MM.1S (cell line): ENCODE results near the gene ATP8B4.

Source experiments
- DNase-seq: peaks from one replicate; pipeline ENCODE4 v3.0.0-alpha.2; 2015
- H2AFZ ChIP-seq: fragments of 300-600 bp; sonication (generic); 2 replicates; pipeline ENCODE4 v1.6.0; 2016; ENCODE audit warnings: antibody characterized with exemption, low read length
- H3F3A ChIP-seq: fragments of 300-600 bp; sonication (generic); 2 replicates; pipeline ENCODE4 v1.6.1; 2016; ENCODE audit warnings: mild to moderate bottlenecking, antibody characterized with exemption, low read length, moderate library complexity, mixed read lengths; ENCODE audit not compliant: insufficient read depth
- H3K27ac ChIP-seq: fragments of 300-600 bp; sonication (generic); 2 replicates; pipeline ENCODE4 v1.5.1; 2016; ENCODE audit warnings: mild to moderate bottlenecking, low read length
- H3K27me3 ChIP-seq: fragments of 300-600 bp; sonication (generic); replicated peaks from 2 replicates; pipeline ENCODE4 v1.6.0; 2016; ENCODE audit warnings: low read length; ENCODE audit not compliant: insufficient read depth
- H3K36me3 ChIP-seq: fragments of 300-600 bp; sonication (generic); replicated peaks from 2 replicates; pipeline ENCODE4 v1.6.1; 2016; ENCODE audit warnings: mild to moderate bottlenecking, low read length, mixed read lengths; ENCODE audit not compliant: insufficient read depth
- H3K4me1 ChIP-seq: fragments of 300-600 bp; sonication (generic); 2 replicates; pipeline ENCODE4 v1.6.1; 2016; ENCODE audit warnings: low read length, mixed read lengths
- H3K4me2 ChIP-seq: fragments of 300-600 bp; sonication (generic); 2 replicates; pipeline ENCODE4 v1.6.0; 2016; ENCODE audit warnings: low read depth, low read length
- H3K4me3 ChIP-seq: fragments of 300-600 bp; sonication (generic); 2 replicates; pipeline ENCODE4 v1.5.1; 2016; ENCODE audit warnings: low read length, mixed read lengths
- H3K79me2 ChIP-seq: fragments of 300-600 bp; sonication (generic); 2 replicates; pipeline ENCODE4 v1.6.1; 2016; ENCODE audit warnings: mixed run types, low read length, mixed read lengths
- H3K9ac ChIP-seq: fragments of 300-600 bp; sonication (generic); 2 replicates; pipeline ENCODE4 v1.6.1; 2016; ENCODE audit warnings: low read length, mixed read lengths
- H3K9me2 ChIP-seq: fragments of 300-600 bp; sonication (generic); replicated peaks from 2 replicates; pipeline ENCODE4 v1.6.1; 2016; ENCODE audit warnings: mild to moderate bottlenecking, low read length, mixed read lengths; ENCODE audit not compliant: insufficient read depth
- H3K9me3 ChIP-seq: fragments of 300-600 bp; sonication (generic); replicated peaks from 2 replicates; pipeline ENCODE4 v1.6.1; 2016; ENCODE audit warnings: mild to moderate bottlenecking, low read length, mixed read lengths; ENCODE audit not compliant: insufficient read depth
- H4K20me1 ChIP-seq: fragments of 300-600 bp; sonication (generic); 2 replicates; pipeline ENCODE4 v1.6.1; 2016; ENCODE audit warnings: mild to moderate bottlenecking, low read length, moderate library complexity, mixed read lengths; ENCODE audit not compliant: insufficient read depth
- CTCF ChIP-seq: fragments of 300-600 bp; sonication (generic); IDR thresholded peaks from 2 replicates; pipeline ENCODE4 v1.5.1; 2016; ENCODE audit warnings: antibody characterized with exemption, low read length, mixed read lengths
- EZH2 ChIP-seq: fragments of 300-600 bp; sonication (generic); optimal IDR thresholded peaks from 2 replicates; pipeline ENCODE3; 2017; ENCODE audit warnings: low read depth, mild to moderate bottlenecking, antibody characterized with exemption, low read length, mixed read lengths
- EZH2phosphoT487 ChIP-seq: fragments of 300-600 bp; sonication (generic); IDR thresholded peaks from 2 replicates; pipeline ENCODE4 v1.6.1; 2018; ENCODE audit warnings: antibody characterized with exemption, low read length

Gene ATP8B4

GRCh38 chr15:50123861-50124557 is 5.0 kb upstream of the ATP8B4 start:
- no peaks in the 10 kb centered on the region for H3K4me1 ChIP-seq
- no peak overlapping the region for H3K27ac ChIP-seq
- no peaks in the 10 kb centered on the region for H3K79me2 ChIP-seq
- no peak overlapping the region for H3K4me3 ChIP-seq
- no peaks in the 10 kb centered on the region for H4K20me1 ChIP-seq
- no peak overlapping the region for H2AFZ ChIP-seq
- no peaks in the 10 kb centered on the region for H3K9me3 ChIP-seq
- no peaks in the 10 kb centered on the region for H3K27me3 ChIP-seq
- no peak for DNase-seq
- H3F3A ChIP-seq: no peaks in the 10 kb centered on the region
- H3K36me3 ChIP-seq: no peaks in the 10 kb centered on the region
- TF ChIP-seq CTCF (no peak), EZH2 (no peak), EZH2phosphoT487 (no peak)
- no peak overlapping the region for H3K9ac ChIP-seq
- H3K4me2 ChIP-seq: no peak overlapping the region
- H3K9me2 ChIP-seq: no peaks in the 10 kb centered on the region

DNA sequence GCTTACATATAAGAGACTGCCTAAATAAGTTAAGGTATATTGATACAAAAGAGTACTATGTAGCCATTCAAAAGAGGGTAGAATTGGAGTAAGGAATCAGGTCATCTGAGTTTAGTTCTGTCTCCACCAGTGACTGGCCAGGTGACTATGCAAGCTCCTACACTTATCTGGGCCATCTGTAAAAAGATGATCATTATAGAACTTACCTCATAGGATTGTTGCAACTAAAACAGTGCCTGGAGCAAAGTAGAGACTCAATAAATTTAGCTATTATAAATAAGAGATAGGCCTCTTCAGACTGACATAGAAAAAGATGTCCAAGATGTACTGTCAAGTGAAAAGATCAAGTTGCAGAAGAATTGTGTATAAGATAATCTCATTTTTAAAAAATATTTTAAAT is 1.7 kb upstream of the ATP8B4 start:
- TF ChIP-seq EZH2 (no peak), CTCF (no peak), EZH2phosphoT487 (no peak)
- no peak overlapping the region for H3K27ac ChIP-seq
- H3K4me3 ChIP-seq: no peak overlapping the region
- no peaks in the 10 kb centered on the region for H4K20me1 ChIP-seq
- no peak overlapping the region for H2AFZ ChIP-seq
- H3K9ac ChIP-seq: no peak overlapping the region
- DNase-seq: no peak
- no peaks in the 10 kb centered on the region for H3K9me3 ChIP-seq
- H3K9me2 ChIP-seq: no peaks in the 10 kb centered on the region
- no peaks in the 10 kb centered on the region for H3K79me2 ChIP-seq
- no peaks in the 10 kb centered on the region for H3F3A ChIP-seq
- no peaks in the 10 kb centered on the region for H3K36me3 ChIP-seq
- no peaks in the 10 kb centered on the region for H3K4me1 ChIP-seq
- H3K27me3 ChIP-seq: no peaks in the 10 kb centered on the region
- no peak overlapping the region for H3K4me2 ChIP-seq

DNA sequence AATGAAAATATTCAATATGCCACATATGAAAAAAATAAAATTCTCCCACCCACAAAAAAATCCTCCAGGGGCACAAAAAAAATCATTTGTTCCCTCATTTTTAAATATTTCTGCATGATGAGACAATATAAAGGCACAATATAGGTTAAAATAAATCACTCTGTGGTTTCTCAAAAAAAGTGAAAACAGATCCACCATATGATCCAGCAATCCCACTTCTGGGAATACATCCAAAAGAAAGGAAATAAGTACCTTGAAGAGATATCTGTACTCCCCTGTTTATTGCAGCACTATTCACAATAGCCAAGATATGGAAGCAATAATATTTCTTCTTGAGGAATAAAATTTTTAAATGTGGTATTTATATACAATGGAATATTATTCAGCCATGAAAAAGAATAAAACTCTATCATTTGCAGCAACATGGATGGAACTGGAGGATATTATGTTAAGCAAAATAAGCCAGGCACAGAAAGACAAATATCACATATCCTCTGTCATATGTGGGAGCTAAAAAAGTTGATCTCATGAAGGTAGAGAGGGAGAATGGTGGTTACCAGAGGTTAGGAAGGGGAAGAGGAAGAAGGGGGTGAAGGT is 1.5 kb downstream of the ATP8B4 start:
- H3K27me3 ChIP-seq: no peaks in the 10 kb centered on the region
- TF ChIP-seq EZH2 (no peak), CTCF (no peak), EZH2phosphoT487 (no peak)
- H3K27ac ChIP-seq: no peak overlapping the region
- H3F3A ChIP-seq: no peaks in the 10 kb centered on the region
- H3K9me2 ChIP-seq: no peaks in the 10 kb centered on the region
- H3K4me1 ChIP-seq: no peaks in the 10 kb centered on the region
- H3K9me3 ChIP-seq: no peaks in the 10 kb centered on the region
- H3K4me2 ChIP-seq: no peak overlapping the region
- no peaks in the 10 kb centered on the region for H4K20me1 ChIP-seq
- no peak overlapping the region for H3K9ac ChIP-seq
- H3K36me3 ChIP-seq: no peaks in the 10 kb centered on the region
- DNase-seq: no peak
- no peak overlapping the region for H3K4me3 ChIP-seq
- H2AFZ ChIP-seq: no peak overlapping the region
- H3K79me2 ChIP-seq: no peaks in the 10 kb centered on the region
